ENCODE measurements around the gene KIAA0513. TPM values are rescaled to one million over a fixed set of nuclear protein-coding genes. Genes with fewer than 3 reads are reported as not detected.

The KIAA0513 gene
- total RNA-seq, 4 donors from 2014 or later = 17.7 to 52.0 (median 23.9) TPM

- Histone ChIP-seq H3K4me3 (no peak overlapping the region), H3K9me3 (no peaks in the 10 kb centered on the region), H3K27me3 (no peaks in the 10 kb centered on the region), H3K36me3 (peaks cover 0 to 3% (median 0%) of the 10 kb centered on the region in 3 donors), H3K27ac (peak overlapping the region in 1 of 4 donors; percentile 39), H3K4me1 (peaks cover 0 to 6% (median 3%) of the 10 kb centered on the region in 4 donors)
- DNase-seq = no peak
- TF ChIP-seq POLR2A (IDR thresholded peaks at IDR 0.05) (no peak), CTCF (IDR thresholded peaks at IDR 0.05) (no peak)
Observed at GRCh38 chr16:85062323-85062722, 34.7 kb downstream of the KIAA0513 start.

- no peak overlapping the region for H3K4me3 ChIP-seq
- TF ChIP-seq CTCF (IDR thresholded peaks at IDR 0.05) (no peak), POLR2A (IDR thresholded peaks at IDR 0.05) (no peak)
- H3K27me3 ChIP-seq = no peaks in the 10 kb centered on the region
- peak overlapping the region in 1 of 4 donors; percentile 12 for H3K27ac ChIP-seq
- DNase-seq = no peak
- peaks cover 0 to under 1% (median 0%) of the 10 kb centered on the region in 4 donors for H3K4me1 ChIP-seq
- no peaks in the 10 kb centered on the region for H3K9me3 ChIP-seq
- H3K36me3 ChIP-seq = peaks cover 0 to 8% (median 0%) of the 10 kb centered on the region in 3 donors
Observed at GRCh38 chr16:85062845-85063244, 35.2 kb downstream of the KIAA0513 start.

- no peaks in the 10 kb centered on the region for H3K9me3 ChIP-seq
- no peak for DNase-seq
- H3K27me3 ChIP-seq = no peaks in the 10 kb centered on the region
- H3K36me3 ChIP-seq = peaks cover 0 to 21% (median 0%) of the 10 kb centered on the region in 3 donors
- H3K27ac ChIP-seq = no peak overlapping the region
- H3K4me1 ChIP-seq = no peaks in the 10 kb centered on the region
- TF ChIP-seq CTCF (IDR thresholded peaks at IDR 0.05) = no peak
- no peak for TF ChIP-seq POLR2A (IDR thresholded peaks at IDR 0.05)
- no peak overlapping the region for H3K4me3 ChIP-seq
Observed at GRCh38 chr16:85064186-85064585, 36.6 kb downstream of the KIAA0513 start.

- no peak for DNase-seq
- no peaks in the 10 kb centered on the region for H3K4me1 ChIP-seq
- H3K4me3 ChIP-seq = no peak overlapping the region
- H3K27me3 ChIP-seq = no peaks in the 10 kb centered on the region
- TF ChIP-seq POLR2A (IDR thresholded peaks at IDR 0.05) (no peak), CTCF (IDR thresholded peaks at IDR 0.05) (no peak)
- no peak overlapping the region for H3K27ac ChIP-seq
- peaks cover 0 to 29% (median 0%) of the 10 kb centered on the region in 3 donors for H3K36me3 ChIP-seq
- H3K9me3 ChIP-seq = no peaks in the 10 kb centered on the region
Observed at GRCh38 chr16:85065099-85065498, 37.5 kb downstream of the KIAA0513 start.

- no peak for DNase-seq
- Histone ChIP-seq H3K27ac (no peak overlapping the region), H3K36me3 (peaks cover 0 to 33% (median 0%) of the 10 kb centered on the region in 3 donors), H3K4me1 (no peaks in the 10 kb centered on the region), H3K4me3 (no peak overlapping the region), H3K27me3 (no peaks in the 10 kb centered on the region), H3K9me3 (no peaks in the 10 kb centered on the region)
- TF ChIP-seq CTCF (IDR thresholded peaks at IDR 0.05) (no peak), POLR2A (IDR thresholded peaks at IDR 0.05) (no peak)
Observed at GRCh38 chr16:85066346-85066885, 38.8 kb downstream of the KIAA0513 start.

Data from Peyer's patch (tissue), 4 donors.